PFSK-1 (cell line): ENCODE results near the gene PRDM4.

Experiments
- FOXP2 ChIP-seq: optimal IDR thresholded peaks from 2 replicates; pipeline ENCODE3; 2011; ENCODE audit warnings: borderline replicate concordance, control low read depth, inconsistent platforms; ENCODE audit not compliant: insufficient read depth; ENCODE audit errors: extremely low read length, extremely low read depth
- POLR2AphosphoS5 ChIP-seq: IDR thresholded peaks from 2 replicates; pipeline ENCODE4 v1.6.1; 2012; ENCODE audit warnings: low read depth, mild to moderate bottlenecking, control low read depth, low read length, moderate library complexity
- REST ChIP-seq, 2 experiments: IDR thresholded peaks; 2 replicates each; pipeline versions ENCODE4 v1.6.1 to v1.8.0; 2011 to 2012; ENCODE audit warnings: low read depth in 2 of 2, low read length in 2 of 2, control low read depth in 1 of 2, inconsistent platforms in 1 of 2, mild to moderate bottlenecking in 1 of 2, moderate library complexity in 1 of 2; ENCODE audit not compliant: insufficient read depth in 1 of 2
- SIN3A ChIP-seq: IDR thresholded peaks from 2 replicates; pipeline ENCODE4 v1.6.1; 2012; ENCODE audit warnings: mild to moderate bottlenecking, low read length, moderate library complexity, borderline replicate concordance; ENCODE audit not compliant: insufficient read depth
- TAF1 ChIP-seq: IDR thresholded peaks from 2 replicates; pipeline ENCODE4 v1.6.1; 2012; ENCODE audit warnings: low read length, control low read depth, borderline replicate concordance; ENCODE audit not compliant: insufficient read depth

PRDM4 gene

GRCh38 chr12:107779077-107779831 is 18.3 kb upstream of the PRDM4 start:
- TF ChIP-seq TAF1 (no peak), FOXP2 (no peak), SIN3A (no peak), REST (IDR thresholded peaks at IDR 0.05; ENCODE audit: insufficient read depth in 1 of 2, low read depth in 2 of 2, low read length in 2 of 2) (no peak), POLR2AphosphoS5 (no peak)

GRCh38 chr12:107778383-107779025 is 17.6 kb upstream of the PRDM4 start:
- TF ChIP-seq SIN3A, result no peak
- no peak for TF ChIP-seq POLR2AphosphoS5
- TF ChIP-seq REST (IDR thresholded peaks at IDR 0.05; ENCODE audit: insufficient read depth in 1 of 2, low read depth in 2 of 2, low read length in 2 of 2), result no peak
- no peak for TF ChIP-seq FOXP2
- TF ChIP-seq TAF1, result no peak

- TF ChIP-seq REST (IDR thresholded peaks at IDR 0.05; ENCODE audit: insufficient read depth in 1 of 2, low read depth in 2 of 2, low read length in 2 of 2) (no peak), FOXP2 (no peak), TAF1 (no peak), POLR2AphosphoS5 (no peak), SIN3A (no peak)
These were observed 15.2 kb upstream of the PRDM4 start for GRCh38 chr12:107776171-107776570.

GRCh38 chr12:107775093-107775721 is 14.3 kb upstream of the PRDM4 start:
- peak; percentile 19 to 52; a peak in 1 of 4 replicates for TF ChIP-seq REST (IDR thresholded peaks at IDR 0.05; ENCODE audit: insufficient read depth in 1 of 2, low read depth in 2 of 2, low read length in 2 of 2)
- no peak for TF ChIP-seq TAF1
- no peak for TF ChIP-seq POLR2AphosphoS5
- no peak for TF ChIP-seq SIN3A
- no peak for TF ChIP-seq FOXP2
